GM21381 (cell line): ENCODE data around the gene YIF1B.

Experiments used
- ATAC-seq: cut with Tn5 transposase; IDR thresholded peaks from one replicate; pipeline ENCODE4 v1.9.1; 2021; ENCODE audit warnings: mild to moderate bottlenecking, moderate library complexity; ENCODE audit not compliant: unreplicated experiment

Gene YIF1B

DNA sequence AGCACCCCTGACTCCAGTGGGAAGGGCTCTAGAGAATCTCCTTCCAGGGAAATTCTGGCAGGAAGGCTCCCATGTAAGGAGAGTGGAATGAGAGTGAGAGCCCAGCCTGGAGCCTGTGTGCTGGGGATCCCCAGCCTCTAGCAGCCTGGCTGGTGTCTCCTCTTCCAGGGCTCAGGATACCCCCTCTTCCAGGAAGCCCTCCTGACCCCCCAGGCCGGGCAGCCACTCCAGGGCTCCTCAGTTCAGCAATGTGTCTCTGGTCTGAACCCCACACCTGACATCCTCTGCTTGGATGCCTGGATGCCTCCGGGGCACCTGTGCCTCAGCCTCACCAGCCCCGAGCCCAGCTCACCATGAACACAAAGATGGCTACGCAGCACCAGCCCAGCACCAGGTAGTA is 8.7 kb downstream of the YIF1B start:
- ATAC-seq: no peak

DNA sequence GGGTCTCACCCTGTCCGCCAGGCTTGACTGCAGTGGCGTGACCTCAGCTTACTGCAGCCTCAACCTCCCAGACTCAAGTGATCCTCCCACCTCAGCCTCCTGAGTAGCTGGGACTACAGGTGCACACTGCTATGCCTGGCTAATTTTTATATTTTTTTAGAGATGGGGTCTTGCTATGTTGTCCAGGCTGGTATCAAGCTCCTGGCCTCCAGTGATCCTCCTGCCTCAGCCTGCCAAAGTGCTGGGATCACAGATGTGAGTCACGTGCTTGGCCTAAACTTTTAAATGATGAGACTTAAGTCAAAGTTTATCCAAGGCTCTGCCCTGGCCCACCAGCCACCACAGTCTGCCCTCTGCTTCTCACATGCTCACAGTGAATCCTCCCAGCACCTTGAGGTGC is 9.5 kb downstream of the YIF1B start:
- ATAC-seq: no peak

DNA sequence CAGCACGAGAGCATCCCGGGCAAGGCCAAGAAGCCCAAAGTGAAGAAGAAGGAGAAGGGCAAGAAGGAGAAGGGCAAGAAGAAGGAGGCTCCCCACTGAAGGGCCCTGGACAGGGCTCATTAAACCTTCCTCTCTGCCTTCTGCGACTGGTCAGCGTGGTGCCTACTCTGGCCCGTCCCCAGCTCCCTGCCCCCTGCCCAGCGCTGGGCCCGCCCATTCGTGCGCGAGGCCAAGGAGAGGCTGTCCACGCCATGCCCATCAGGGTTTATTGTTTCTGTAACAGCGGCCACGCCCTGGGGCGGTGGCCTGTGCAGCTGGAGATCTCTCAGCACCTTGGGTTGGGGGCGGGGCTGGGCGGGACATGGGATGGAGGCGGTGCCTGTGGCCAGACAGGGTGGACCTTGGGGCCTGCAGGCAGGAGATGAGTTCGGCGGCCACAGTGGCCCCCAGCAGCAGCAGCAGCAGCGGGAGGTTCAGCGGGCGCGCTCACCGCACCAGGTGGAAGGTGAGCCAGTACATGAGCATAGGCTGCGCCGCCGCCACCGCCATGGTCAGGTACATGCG is 10.8 kb downstream of the YIF1B start:
- no peak for ATAC-seq

DNA sequence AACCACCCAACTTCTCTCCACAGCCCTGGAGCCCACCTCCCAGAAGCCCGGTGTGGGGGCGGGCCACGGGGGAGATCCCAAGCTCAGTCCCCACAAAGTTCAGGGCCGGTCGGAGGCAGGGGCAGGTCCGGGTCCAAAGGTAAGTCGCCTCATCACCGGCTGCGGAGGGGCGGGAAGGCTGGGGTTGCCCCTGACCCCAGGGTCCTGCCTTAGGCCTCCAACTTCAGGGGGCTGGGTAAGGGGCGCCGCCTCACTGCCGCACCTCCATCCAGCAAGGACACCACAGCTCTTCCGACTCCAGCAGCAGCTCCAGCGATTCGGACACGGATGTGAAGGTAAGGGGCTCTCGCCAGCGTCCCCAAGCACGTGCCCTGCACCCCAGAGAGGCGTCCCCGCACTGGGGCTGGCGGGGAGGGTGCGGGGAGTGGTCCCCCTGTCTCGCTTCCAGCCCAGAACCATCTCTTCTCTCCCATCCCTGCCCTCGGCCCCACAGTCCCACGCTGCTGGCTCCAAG is 11.3 kb downstream of the YIF1B start:
- no peak for ATAC-seq

DNA sequence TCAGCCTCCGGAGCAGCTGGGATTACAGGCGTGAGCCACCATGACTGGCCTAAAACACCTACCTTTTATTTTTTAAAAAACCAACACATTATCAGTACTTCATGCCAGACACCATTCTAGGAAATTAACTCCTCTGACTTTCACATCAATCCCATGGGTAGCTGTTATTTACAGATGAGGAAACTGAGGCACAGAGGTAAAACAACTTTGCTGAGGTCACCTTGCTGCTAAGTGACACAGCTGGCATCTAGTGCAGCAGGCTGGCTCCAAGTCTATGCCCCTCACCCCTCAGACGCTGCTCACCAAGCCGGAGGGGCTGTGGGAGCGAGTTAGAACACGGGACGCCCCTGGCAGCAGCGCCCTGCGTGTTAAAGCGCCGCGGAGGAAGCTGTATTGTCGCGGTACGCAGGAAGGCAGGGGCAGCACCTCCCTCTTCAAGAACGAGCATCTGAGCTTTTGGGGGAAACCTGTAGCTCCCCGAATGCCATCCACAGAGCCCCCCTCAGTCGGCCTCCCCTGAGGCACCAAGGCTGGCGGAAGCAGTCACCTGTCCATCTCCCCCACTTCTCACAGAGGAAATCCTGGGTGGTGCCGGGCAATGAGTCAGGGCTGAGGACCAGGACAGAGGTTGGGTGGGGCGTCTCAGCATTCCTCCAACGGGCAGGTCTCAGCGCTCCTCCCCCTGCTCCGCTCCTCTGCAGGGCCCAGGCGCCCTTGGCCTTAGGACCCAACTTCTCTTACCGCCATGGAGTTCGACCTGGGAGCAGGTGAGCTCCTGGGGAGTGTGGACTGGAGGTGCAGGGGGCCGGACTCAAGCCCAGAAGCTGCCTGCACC is 12.0 kb downstream of the YIF1B start, which contains the start of gene C19orf33:
TSS of gene C19orf33 (plus strand) at position 735 of the 835 bp plus-strand sequence. CDS start at position 746, 11 bp downstream.
- no peak for ATAC-seq

DNA sequence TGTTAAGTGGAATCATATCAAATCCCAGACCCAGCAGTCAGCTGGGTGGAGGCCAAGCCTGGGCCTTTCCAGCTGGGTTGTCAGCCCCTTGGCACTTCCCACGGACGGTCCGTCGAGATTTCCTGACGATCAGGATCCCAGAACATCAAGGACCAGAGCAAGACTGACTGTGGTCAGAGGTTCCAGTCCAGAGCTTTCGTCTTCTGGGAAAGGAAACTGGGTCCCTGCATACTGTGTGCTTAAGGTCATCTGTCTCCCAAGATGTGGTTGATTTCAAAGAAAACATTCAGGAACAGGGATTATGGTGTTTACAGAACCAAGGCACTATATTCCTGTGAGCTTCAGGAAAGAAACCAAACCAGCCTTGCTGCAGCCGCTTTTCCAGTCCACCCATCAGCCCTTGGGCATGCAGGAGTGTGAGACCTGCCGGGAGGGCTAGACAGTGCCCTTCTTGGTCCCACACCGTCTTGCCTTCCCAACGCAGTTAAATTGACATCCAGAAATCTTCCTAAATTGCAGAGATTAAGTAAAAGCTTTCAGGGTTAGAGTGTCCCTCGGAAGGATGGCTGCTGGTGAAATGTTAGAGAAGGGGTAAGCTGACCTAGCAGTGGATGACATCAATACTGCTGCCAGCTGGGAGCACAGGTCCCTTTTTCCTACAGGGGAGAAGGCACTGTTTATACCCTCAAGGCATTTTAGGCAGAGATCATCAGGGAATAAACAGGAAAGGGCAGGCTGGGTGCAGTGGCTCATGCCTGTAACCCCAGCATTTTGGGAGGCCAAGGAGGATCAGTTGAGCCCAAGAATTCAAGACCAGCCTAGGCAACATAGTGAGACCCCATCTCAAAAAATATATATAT is 16.7 kb downstream of the YIF1B start:
- no peak for ATAC-seq

DNA sequence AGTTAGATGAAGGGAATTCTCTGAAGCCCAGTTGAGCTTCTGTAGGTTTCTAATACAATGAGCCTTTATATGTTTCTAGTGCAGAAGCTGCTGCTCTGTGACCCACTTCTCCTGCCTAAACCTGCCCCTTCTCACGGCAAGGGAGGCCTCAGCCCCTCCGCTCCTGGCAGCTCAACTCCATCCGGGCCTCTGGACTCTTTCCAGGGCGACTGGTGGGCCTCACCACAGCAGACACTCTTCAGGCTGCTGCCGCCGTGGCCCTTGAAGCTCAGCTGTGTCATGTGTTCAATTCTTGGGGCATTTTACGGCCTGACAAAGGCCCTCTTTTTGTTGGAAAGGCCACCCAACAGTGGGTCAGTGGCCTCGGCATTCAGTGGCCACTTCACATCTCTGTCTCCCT is 21.7 kb downstream of the YIF1B start:
- no peak for ATAC-seq

DNA sequence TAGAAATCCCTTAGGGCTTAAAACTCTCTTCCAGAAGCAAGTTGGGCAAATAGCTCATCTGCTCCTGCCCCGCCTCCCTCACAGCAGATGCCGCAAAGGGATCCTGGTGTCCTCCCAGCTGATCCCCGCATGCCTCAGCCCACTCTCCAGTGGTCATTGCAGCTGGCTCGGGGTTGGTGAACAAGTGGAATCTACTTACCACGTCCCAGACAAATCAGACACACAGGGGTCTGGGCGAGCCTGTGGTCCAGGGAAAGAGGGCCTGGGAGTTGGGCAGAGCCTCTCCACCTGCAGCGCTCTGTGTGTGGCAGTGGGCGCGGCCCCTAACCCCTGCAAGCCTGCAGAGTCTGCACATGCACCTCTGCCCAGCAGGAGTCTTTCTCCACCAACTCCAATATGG is 22.5 kb downstream of the YIF1B start:
- no peak for ATAC-seq

DNA sequence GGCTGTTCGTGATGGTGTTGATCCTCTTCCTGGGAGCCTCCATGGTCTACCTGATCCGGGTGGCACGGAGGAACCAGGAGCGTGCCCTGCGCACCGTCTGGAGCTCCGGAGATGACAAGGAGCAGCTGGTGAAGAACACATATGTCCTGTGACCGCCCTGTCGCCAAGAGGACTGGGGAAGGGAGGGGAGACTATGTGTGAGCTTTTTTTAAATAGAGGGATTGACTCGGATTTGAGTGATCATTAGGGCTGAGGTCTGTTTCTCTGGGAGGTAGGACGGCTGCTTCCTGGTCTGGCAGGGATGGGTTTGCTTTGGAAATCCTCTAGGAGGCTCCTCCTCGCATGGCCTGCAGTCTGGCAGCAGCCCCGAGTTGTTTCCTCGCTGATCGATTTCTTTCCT is 23.9 kb downstream of the YIF1B start:
- no peak for ATAC-seq

DNA sequence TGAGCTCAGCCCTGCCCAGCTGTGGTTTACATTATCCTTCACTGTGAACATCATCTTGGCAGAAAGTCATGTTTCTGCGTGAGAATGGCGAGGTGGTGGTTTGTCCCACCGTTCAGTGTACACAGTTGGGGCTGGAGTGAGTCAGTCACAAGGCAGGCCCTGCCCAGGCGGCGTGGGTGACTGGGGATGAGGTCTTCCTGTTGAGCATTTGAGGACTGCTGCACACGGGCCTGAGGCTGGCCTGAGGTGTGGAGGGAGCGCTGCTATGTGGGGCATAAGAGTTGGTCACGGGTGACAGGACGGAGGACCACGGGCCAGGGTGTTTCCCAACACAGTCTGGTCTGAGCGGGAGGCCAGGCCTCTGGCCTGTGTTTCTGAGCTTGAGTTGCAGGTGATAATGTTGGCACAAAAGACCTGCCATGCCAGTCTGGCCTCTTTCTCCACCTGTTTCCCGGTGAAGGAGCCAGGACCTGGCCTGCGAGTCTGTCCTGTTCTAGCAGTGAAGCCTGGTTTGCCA is 25.1 kb downstream of the YIF1B start:
- ATAC-seq: no peak

DNA sequence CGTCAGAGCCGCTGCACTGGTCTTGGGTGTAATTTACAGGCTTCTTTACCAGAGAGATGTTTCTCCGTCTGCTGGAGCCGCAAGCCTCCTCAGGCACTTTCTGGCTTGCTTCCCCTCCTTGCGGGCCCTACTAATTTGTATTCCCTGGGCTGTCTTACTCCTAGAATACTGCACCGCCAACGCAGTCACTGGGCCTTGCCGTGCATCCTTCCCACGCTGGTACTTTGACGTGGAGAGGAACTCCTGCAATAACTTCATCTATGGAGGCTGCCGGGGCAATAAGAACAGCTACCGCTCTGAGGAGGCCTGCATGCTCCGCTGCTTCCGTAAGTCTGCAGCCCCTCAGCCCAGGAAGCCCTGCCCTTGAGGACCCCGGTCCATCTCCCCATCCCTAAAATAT is 25.8 kb downstream of the YIF1B start:
- no peak for ATAC-seq

DNA sequence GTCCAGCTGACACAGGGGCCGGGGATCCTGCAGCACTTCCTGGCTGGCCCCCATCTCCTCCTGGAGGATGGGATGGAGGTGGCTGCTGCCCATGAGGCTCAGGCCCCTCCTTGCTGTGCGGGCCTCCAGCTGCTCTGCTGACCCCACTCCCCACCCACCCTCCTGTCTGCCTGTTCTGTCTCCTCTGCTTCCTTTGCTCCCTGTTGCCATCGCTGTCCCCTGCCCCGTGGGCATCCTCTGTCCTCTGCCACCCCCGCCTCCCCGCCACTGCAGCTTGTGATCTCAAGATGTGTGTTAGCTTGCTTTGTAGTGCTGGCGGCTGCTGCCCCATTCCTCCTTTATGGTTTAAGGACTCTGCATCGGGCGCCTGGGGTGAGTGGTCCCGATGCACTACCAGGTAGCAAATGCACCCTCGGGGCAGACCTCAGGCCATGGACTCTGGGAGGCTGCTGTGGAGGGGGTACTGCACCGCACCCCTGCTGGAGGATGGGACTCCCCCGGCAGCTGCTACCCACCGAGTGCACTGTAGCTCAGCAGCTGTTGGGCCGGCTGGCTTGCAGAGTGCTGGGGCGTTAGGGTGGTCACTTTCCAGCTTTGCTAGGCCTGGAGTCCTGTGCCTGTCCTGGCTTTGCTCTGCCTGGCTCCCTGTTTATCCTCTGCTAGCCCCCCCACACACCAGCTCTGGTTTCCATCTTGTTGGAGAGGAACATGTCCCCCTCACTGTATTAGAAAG is 27.5 kb downstream of the YIF1B start:
- no peak for ATAC-seq

DNA sequence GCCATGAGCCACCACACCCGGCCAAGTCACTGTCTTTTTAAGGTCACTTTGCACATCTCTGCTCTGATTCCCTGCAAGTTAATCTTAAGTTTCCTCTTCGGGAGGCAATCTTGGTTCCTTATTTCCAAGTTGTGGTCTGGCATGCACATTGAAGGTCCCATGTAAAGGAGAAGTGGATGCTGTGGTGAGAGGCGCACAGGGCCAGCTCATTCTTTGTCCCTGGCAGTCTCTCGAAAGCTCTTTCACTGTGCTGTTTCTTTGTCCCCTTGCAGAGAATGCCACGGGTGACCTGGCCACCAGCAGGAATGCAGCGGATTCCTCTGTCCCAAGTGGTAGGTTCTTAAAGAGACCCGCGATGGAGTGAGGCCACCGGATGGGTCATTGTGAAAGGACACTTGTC is 28.1 kb downstream of the YIF1B start:
- no peak for ATAC-seq

DNA sequence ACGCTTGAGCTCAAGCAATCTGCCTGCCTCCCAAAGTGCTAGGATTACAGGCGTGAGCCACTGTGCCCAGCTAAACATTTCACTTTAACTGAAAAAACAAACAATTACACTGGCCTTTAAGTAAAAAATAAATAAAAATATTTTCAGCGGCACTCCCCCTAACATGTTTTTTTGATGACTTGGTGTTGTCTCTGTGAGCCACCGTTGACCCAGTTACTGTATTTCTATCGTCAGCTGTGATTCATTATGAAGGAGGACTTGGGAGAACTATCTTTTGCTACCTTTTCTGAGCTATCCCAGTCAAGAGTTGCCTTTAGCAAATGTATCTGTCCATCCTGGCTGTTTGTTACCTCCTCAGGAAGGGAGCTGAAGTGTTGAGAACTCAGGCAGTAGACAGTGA is 30.2 kb downstream of the YIF1B start:
- ATAC-seq: no peak

DNA sequence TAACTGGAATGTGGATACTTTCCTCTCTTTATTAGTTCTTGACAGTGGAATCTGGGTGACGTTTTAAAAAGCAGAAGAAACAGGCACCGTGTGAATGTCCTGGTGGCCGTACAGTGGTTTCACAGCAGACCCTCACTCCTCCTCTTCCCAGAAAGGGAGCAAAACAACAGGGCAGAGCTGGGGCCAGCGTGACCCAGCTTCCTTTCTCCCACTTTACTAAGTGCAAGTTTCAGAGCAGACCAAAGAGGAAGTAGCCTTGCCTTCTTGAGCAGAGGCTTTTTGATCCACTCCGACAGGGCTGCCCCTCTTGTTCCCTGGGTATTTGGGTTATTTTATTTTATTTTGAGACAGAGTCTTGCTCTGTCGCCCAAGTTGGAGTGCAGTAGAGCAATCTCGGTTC is 31.3 kb downstream of the YIF1B start:
- ATAC-seq: no peak

DNA sequence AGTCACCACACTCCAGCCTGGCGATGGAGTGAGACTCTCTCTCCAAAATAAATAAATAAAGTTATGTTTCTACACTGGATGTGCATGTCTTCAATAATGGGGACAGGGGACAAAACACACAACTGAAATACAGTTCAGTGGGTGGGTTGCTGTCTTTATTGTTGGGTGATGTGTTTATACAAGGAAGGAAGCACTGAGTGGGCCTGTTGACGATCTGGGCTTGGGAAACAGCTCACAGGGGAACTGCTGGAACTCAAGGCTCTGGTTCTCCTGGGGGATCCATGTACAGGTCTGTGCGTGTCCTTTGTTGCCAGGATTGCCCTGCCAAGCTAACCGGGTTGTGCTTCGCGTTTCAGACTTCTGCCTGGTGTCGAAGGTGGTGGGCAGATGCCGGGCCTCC is 32.5 kb downstream of the YIF1B start:
- ATAC-seq: no peak

DNA sequence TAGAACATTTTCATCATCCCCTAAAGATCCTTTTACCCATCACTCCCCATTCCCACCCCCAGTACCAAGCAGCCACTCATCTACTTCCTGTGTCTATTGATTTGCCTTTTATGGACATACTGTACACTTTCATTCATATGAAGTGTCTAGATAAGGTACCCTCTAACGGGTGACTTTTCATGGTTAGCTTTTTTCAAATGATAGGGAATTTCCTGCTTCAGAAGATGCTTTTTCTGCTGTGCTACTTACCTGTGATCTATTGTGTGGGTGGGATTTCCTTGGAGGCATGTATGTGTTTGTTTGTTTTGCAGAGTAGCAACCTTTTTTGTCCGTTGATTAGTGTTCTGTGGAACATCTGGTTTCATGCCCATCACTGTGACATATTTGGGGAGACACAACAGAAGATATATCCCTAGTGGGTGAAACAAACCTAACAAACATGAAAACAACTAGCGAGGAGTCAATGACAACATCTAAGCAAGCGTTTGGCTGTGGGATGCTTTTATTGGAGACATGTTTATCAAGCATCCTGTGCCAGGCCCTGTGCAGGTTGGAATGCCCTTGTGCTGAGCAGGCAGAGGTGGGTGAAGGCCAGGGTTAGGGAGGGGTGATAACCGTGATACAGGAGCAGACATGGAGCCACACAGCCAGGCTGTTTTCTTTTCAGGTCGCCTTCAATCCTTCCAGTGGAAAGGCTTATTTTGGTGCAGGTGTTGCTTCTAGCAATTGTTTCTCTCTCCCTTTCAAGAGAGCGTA is 33.8 kb downstream of the YIF1B start:
- ATAC-seq: no peak

DNA sequence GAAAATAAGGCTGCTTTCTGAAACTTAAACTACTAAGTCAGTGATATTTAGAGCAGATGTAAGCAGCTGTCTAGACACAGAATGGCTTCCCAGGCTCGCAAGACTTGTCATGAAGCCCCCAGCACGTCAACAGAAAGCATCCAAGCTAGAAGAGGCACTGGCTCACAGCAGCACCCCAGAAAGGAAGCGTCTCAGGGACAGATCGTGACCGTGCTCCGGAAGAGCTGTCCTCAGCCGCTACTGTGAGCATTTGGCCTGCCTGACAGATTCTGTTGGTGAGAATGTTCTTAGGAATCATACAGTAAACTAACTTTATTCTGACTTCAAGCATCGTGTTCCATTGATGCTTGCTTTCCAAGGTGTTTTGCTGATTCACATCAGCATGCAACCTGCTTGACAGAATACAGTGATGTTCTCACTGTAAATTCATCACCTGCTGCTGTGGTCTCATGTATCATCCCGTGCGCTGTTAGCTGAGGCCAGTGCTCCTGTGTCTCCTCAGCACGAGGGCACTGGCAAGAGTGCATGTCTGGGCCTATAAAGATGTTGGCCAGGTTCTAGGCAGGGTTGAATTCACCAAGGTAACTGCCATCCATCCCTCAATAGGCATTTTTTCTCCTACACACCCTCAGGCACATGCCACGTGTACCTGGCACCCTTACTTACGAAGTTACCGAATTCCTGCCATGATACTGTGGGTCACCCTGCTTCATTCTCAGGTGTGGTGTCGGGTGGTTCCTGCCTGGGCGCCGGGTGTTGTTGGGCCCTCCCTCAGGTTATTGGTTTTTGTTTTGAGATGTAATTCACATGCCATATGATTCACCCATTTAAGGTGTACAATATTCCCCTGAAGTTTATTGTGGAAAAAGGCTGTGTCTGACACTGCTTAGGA is 35.5 kb downstream of the YIF1B start:
- ATAC-seq: no peak

DNA sequence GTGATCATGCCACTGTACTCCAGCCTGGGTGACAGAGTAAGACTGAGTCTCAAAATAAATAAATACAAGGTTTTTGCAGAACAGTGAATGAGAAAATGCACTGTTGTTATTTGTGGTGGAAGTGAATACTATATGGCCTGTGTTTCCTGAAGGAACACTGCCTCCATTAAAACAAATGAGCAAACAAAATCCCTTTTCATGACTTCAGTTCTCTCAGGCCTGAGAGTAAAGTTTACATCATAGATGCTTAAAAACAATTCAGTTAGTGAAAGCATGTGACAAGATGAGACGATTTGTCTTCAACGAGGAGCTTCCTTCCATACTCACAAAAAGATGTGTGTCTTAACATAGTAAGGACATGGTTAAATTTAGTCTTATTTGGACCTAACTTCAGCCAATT is 37.0 kb downstream of the YIF1B start:
- ATAC-seq: no peak
